ENCODE results near the gene FLAD1.

Gene FLAD1

GRCh38 chr1:155011437-155012025, 28.4 kb downstream of the FLAD1 start:
- no peak for TF ChIP-seq EZH2 (IDR thresholded peaks at IDR 0.05)
- no peak for TF ChIP-seq FOXP2 (optimal IDR thresholded peaks at IDR 0.05; ENCODE audit: control extremely low read depth, extremely low read length, insufficient read depth)
- TF ChIP-seq POLR2AphosphoS5 (IDR thresholded peaks at IDR 0.05; ENCODE audit: borderline replicate concordance, low read depth, low read length), result no peak
- Histone ChIP-seq H3K27ac (no peak overlapping the region), H3K9me3 (ENCODE audit: low read depth, low read length) (no peaks in the 10 kb centered on the region), H3K9ac (ENCODE audit: insufficient read length) (no peak overlapping the region), H3K36me3 (ENCODE audit: insufficient read depth, low read length) (peaks cover 7% of the 10 kb centered on the region; the same call in 1 of the 2 replicates), H3K4me3 (no peak overlapping the region)
- DNase-seq (ENCODE audit: low read depth, low spot score), result no peak

GRCh38 chr1:155012026-155012546, 28.9 kb downstream of the FLAD1 start:
- Histone ChIP-seq H3K4me3 (no peak overlapping the region), H3K27ac (peak overlapping the region; percentile 54), H3K9me3 (ENCODE audit: low read depth, low read length) (no peaks in the 10 kb centered on the region), H3K36me3 (ENCODE audit: insufficient read depth, low read length) (peaks cover 10% of the 10 kb centered on the region; the same call in 1 of the 2 replicates), H3K9ac (ENCODE audit: insufficient read length) (no peak overlapping the region)
- no peak for TF ChIP-seq FOXP2 (optimal IDR thresholded peaks at IDR 0.05; ENCODE audit: control extremely low read depth, extremely low read length, insufficient read depth)
- 0 out of 2 replicates have a peak, but pooled peaks have one; percentile 12 for TF ChIP-seq POLR2AphosphoS5 (IDR thresholded peaks at IDR 0.05; ENCODE audit: borderline replicate concordance, low read depth, low read length)
- DNase-seq (ENCODE audit: low read depth, low spot score), result no peak

GRCh38 chr1:155012776-155013602, 29.8 kb downstream of the FLAD1 start:
- no peaks in the 10 kb centered on the region for H3K9me3 ChIP-seq (ENCODE audit: low read depth, low read length)
- no peak for DNase-seq (ENCODE audit: low read depth, low spot score)
- peak overlapping the region; percentile 54; the same call in 1 of the 2 replicates for H3K27ac ChIP-seq
- H3K4me3 ChIP-seq, result no peak overlapping the region
- H3K9ac ChIP-seq (ENCODE audit: insufficient read length), result no peak overlapping the region
- H3K36me3 ChIP-seq (ENCODE audit: insufficient read depth, low read length), result peaks cover 10% of the 10 kb centered on the region; the same call in 1 of the 2 replicates
- TF ChIP-seq FOXP2 (optimal IDR thresholded peaks at IDR 0.05; ENCODE audit: control extremely low read depth, extremely low read length, insufficient read depth), result no peak

- TF ChIP-seq POLR2AphosphoS5 (IDR thresholded peaks at IDR 0.05; ENCODE audit: borderline replicate concordance, low read depth, low read length) (no peak), EZH2 (IDR thresholded peaks at IDR 0.05) (no peak), FOXP2 (optimal IDR thresholded peaks at IDR 0.05; ENCODE audit: control extremely low read depth, extremely low read length, insufficient read depth) (no peak)
- no peak for DNase-seq (ENCODE audit: low read depth, low spot score)
- H3K9me3 ChIP-seq (ENCODE audit: low read depth, low read length), result no peaks in the 10 kb centered on the region
- H3K36me3 ChIP-seq (ENCODE audit: insufficient read depth, low read length), result peaks cover 10% of the 10 kb centered on the region; the same call in 1 of the 2 replicates
- no peak overlapping the region for H3K27ac ChIP-seq
- H3K4me3 ChIP-seq, result no peak overlapping the region
- no peak overlapping the region for H3K9ac ChIP-seq (ENCODE audit: insufficient read length)
Observed at GRCh38 chr1:155013632-155014031, 30.5 kb downstream of the FLAD1 start.

- Histone ChIP-seq H3K27ac (no peak overlapping the region), H3K4me3 (no peak overlapping the region), H3K36me3 (ENCODE audit: insufficient read depth, low read length) (peaks cover 10% of the 10 kb centered on the region; the same call in 1 of the 2 replicates), H3K9me3 (ENCODE audit: low read depth, low read length) (no peaks in the 10 kb centered on the region), H3K9ac (ENCODE audit: insufficient read length) (no peak overlapping the region)
- TF ChIP-seq FOXP2 (optimal IDR thresholded peaks at IDR 0.05; ENCODE audit: control extremely low read depth, extremely low read length, insufficient read depth), result no peak
- no peak for TF ChIP-seq POLR2AphosphoS5 (IDR thresholded peaks at IDR 0.05; ENCODE audit: borderline replicate concordance, low read depth, low read length)
- no peak for TF ChIP-seq EZH2 (IDR thresholded peaks at IDR 0.05)
- no peak for DNase-seq (ENCODE audit: low read depth, low spot score)
Observed at GRCh38 chr1:155014709-155015508, 31.8 kb downstream of the FLAD1 start.

- Histone ChIP-seq H3K27ac (peak overlapping the region; percentile 21; the same call in 1 of the 2 replicates), H3K9ac (ENCODE audit: insufficient read length) (no peak overlapping the region), H3K36me3 (ENCODE audit: insufficient read depth, low read length) (peaks cover 10% of the 10 kb centered on the region; the same call in 1 of the 2 replicates), H3K9me3 (ENCODE audit: low read depth, low read length) (no peaks in the 10 kb centered on the region), H3K4me3 (no peak overlapping the region)
- TF ChIP-seq EZH2 (IDR thresholded peaks at IDR 0.05) (no peak), FOXP2 (optimal IDR thresholded peaks at IDR 0.05; ENCODE audit: control extremely low read depth, extremely low read length, insufficient read depth) (no peak), POLR2AphosphoS5 (IDR thresholded peaks at IDR 0.05; ENCODE audit: borderline replicate concordance, low read depth, low read length) (no peak)
- no peak for DNase-seq (ENCODE audit: low read depth, low spot score)
Observed at GRCh38 chr1:155015527-155016230, 32.5 kb downstream of the FLAD1 start.

- Histone ChIP-seq H3K9ac (ENCODE audit: insufficient read length) (no peak overlapping the region), H3K9me3 (ENCODE audit: low read depth, low read length) (no peaks in the 10 kb centered on the region), H3K4me3 (peak overlapping the region; percentile 83), H3K36me3 (ENCODE audit: insufficient read depth, low read length) (peaks cover 10% of the 10 kb centered on the region; the same call in 1 of the 2 replicates), H3K27ac (peak overlapping the region; percentile 66)
- TF ChIP-seq EZH2 (IDR thresholded peaks at IDR 0.05), result no peak
- no peak for TF ChIP-seq POLR2AphosphoS5 (IDR thresholded peaks at IDR 0.05; ENCODE audit: borderline replicate concordance, low read depth, low read length)
- no peak for TF ChIP-seq FOXP2 (optimal IDR thresholded peaks at IDR 0.05; ENCODE audit: control extremely low read depth, extremely low read length, insufficient read depth)
- no peak for DNase-seq (ENCODE audit: low read depth, low spot score)
Observed at GRCh38 chr1:155016231-155016831, 33.2 kb downstream of the FLAD1 start.

Measured in SK-N-MC (cell line).